Activated T-cell treated with anti-CD3 and anti-CD28 coated beads for 1 hour (primary cell): Measurements from ENCODE around the gene FRK.
"Not testable (repeated sequence)": the region's sequence is repeated elsewhere in the genome, so short reads cannot be mapped to it uniquely, and the experiment has no call there.

Source experiments
- DNase-seq: peaks from one replicate; pipeline ENCODE4 v3.0.0-alpha.2; 2020; ENCODE audit warnings: low read depth

The FRK gene, protein sequence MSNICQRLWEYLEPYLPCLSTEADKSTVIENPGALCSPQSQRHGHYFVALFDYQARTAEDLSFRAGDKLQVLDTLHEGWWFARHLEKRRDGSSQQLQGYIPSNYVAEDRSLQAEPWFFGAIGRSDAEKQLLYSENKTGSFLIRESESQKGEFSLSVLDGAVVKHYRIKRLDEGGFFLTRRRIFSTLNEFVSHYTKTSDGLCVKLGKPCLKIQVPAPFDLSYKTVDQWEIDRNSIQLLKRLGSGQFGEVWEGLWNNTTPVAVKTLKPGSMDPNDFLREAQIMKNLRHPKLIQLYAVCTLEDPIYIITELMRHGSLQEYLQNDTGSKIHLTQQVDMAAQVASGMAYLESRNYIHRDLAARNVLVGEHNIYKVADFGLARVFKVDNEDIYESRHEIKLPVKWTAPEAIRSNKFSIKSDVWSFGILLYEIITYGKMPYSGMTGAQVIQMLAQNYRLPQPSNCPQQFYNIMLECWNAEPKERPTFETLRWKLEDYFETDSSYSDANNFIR

DNA sequence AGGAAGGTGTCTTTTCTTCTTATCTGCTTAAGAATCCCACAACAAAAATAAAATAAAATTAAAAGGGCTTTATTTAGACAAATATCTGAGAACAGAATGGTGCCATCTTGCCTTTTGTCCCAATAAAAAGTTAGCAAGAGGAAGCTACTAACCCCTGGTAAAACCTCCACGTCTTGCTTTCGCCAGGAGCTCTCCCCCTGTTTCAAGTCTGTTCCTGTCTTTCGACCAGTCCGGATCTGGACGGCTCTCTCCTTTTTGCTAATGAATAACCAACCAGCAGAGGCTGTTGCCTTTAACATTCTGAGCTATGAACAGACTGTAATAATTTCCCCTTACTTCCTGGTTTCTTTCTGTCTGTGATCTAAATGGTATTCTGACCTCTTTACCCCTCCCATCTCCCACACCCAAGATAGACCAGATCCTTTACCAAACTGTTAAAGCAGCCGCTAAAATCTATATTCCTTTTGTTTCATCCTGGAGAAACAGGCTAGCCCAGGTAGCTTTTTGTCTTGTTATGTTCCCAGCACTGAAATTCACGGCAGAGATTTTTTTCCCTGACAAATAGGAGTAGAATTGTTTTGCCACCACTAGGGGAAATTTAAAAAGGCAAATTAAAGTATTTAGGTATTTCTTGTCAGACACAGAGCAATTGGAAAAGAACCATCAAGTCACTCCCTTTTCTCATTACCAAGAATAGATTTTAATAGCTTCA lies at the start of gene FRK:
FRK (minus strand) TSS at position 320 of the 712 bp plus-strand sequence. CDS start 580 bp downstream, outside the sequence.
- DNase-seq: no peak

DNA sequence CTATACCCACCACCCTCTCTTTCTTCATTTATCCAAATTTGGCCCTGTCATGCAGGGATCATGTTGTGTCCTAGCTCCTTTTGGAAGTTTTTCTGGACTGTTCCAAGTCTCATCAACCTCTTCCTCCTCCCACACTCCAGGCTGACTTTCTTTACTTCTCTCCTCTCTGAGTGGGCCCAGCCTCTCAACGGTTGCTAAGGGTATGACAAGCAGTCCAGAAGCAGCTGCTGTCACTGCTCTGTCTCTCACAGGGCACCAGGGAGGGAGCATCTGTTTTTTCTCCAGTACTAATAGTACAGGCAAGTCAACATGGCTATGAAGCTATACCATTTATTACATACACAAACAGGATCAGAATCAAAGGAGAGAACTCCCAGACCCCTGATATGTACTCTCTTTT lies 48.1 kb upstream of the FRK start:
- DNase-seq: no peak

DNA sequence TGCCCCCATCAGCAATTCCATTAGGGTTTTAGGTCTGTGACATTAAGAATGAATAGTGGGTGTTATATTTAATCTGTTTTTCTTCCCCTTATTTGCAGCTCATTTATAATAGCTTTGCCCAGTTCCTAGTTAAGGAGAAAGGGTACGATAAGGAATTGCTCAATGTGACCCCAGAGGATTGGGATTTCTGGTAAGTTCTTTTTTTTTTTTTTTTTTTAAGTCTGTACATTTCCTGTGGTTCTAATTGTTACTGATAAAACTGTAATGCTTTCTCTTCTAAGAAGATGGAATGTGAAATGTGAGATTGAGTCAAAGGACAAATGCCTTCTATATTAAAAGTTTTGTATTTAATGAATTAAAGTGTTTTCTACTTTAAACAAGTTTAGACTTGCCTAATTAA lies 45.5 kb upstream of the FRK start:
- DNase-seq: no peak

DNA sequence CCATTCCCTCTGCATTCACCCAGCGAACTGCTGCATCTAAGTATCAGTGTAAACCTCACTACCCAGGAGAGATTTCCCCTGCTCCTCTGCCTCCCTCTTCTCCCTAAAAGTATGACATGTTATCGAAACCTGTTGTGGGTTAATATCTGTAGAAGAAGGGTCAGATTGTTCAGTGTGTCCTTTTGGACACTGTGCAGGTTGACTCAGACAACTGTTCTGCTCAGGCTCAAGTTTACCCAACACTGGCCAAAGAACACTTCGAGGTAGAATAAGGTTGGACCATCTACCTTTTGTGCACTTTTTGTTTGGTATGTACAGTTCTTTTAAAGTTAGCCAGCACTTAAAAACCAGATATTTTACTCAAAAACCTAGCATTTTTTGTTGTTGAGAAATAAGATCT lies 44.6 kb upstream of the FRK start:
- DNase-seq: no peak

DNA sequence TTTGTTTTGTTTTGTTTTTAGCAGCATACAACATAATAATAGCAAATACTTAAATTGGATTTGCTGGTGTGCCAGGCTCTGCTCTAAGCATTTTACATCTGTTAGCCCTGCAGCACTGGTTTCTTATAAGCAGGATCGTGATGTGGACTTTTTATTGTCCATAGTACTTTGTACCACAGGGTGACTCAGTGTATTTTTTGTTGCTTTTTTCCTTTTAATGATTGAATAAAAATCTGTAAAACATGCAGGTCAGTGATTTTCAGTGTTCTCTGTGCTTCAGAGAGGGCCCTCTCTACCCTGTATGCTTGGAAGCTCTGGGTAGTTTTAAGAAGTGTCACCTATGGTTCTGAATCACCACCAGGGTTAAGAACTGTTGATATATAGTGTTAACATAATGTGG lies 43.9 kb upstream of the FRK start:
- DNase-seq: no peak

DNA sequence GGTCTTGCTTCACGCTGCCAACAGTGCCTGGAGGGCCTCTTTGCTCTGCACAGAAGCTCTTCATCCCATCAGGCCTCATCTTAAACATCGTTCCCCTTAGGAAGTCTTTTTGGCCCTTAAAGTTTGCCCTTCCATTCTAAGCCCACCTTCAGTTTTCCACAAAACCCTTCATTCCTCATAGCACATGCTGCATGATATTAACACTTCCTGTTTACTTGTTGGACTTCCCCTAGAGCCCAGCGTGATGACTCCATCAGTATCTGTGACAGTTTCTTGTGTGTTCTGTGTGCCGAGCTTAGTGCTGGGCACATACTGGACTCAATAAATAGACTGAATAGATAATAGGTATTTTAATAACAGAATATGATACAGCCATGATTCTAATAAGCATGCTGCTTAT lies 42.2 kb upstream of the FRK start:
- no peak for DNase-seq

DNA sequence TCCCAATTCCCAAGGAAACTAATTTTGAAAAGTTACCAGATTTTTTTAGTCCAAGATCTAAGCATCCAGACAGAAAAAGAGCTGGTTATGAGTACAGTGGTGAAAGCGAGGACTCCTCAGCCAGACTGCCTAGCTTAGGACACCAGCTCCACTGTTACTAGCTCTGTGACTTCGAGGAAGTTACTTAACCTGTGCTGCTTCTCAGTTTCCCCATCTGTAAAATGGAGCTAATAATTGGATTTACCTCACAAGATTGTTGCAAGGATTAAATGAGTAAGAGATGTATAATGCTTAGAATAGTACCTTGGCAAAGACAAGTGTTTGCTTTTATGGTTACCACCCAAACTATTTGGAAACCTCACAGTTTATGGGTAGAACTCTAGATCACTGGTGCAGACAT lies 41.1 kb upstream of the FRK start:
- no peak for DNase-seq

DNA sequence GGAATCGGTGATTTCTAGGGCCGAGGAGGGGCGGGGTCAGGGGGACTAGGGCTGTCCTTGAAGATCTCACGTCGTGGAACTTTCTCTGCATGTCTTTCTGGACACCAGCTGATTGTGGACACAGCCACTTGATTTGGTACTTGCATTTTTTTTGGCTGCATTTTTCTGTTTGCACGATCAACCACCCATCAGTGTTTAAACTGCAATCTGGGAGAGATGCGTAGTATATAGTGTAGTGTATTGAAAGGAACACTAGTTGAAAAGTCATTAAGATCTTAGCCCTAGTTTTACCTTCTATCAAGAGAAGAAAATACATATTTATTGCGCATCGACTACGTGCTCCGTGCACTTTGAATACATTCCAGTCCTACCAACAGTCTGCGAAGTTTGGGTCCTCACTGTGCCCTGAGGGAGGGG lies 40.6 kb upstream of the FRK start:
- no peak for DNase-seq

DNA sequence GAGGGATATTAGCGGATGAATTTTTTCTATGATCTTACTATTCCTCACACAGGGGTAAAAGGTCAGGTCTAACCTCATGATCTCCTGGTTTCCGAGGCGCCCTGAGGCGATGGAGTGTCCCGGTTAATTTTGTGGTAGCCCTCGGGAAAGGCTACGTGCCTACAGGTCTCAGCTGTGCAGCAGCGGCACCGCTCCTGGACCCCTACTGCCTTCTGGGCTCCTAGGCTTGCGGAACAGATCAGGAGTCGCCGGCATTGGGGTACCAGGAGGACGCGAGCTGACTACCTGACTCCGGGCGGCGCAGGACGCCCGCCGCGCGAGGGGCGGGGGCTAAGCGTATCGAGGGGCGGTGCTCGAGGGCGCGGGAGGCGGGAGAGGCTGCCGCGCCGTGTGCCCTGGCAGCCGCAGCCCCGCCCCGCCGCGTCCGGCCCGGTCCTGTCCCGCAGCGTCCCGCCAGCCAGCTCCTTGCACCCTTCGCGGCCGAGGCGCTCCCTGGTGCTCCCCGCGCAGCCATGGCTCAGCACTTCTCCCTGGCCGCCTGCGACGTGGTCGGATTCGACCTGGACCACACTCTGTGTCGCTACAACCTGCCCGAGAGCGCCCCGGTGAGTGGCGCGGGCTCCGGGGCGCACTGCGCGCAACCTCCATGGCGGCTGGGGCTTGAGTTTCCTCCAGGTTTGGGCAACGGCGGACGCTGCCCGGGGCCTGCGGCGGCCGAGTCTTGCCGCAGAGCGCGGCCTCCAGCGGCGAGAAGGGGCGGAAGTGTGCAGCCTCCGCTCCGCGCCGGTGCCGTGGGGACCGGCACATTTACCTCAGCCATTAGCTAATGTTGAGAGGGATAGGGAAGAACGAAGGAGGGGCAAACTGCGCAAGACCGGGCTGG lies 40.0 kb upstream of the FRK start, which contains the start of gene NT5DC1:
NT5DC1 (plus strand) TSS at position 435 of the 883 bp plus-strand sequence; CDS start at position 513, 78 bp downstream.
- DNase-seq: peak; percentile 77

DNA sequence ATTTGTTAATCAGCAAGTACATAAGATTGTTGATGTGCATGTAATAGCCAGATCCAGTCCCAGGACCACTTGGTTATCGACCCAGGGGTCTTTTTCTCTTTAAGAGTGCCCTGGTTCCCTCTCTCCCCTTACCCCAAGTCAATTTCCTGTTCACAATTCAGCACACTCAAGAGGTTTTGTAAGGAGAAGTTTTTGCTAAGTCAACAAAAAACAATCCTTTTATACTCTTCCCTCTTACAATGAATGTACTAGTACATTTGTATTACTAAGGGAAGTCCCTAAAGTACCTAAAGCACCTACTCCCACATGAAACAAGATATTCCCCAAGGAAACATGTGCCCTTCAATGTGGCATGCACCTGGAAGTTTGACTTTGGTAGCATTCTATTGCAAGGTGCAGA lies 38.3 kb upstream of the FRK start:
- DNase-seq: no peak

DNA sequence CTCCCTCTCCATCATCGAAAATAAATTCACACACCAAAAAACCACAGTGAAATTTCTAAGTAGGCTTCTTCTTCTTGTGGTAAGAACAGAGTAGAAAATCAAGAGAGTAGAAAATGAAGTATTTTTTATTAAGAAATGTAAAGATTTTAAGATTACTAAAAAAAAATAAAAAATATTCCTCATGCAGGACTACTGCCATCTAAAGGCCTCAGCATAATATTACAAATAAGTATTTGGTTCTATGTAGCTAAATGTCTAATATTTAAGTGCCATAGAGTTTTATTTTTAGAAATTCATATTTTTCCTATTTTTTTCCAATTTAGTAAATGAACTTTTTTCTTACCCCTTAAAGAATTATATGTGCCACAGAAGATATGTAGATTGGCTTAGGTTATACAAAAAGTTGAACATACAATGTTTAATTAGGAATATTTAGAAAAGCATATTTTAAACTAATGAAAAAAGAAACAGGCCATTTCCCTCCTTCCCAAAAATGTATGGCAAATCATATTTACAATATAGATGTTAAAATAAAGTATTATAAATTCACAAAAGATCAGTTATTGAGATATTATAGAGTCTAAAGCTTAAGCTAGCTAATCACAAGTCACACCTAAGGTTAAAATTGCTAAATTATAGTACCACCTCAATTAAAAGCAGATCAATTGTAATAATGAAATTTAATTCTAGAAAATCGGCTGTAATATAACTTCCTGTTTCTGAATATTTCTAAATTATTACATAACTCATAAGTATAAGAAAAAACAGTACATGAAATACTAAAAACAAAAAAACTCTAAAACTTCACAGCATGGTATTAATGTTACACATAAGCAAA lies 36.5 kb upstream of the FRK start:
- DNase-seq: no peak

DNA sequence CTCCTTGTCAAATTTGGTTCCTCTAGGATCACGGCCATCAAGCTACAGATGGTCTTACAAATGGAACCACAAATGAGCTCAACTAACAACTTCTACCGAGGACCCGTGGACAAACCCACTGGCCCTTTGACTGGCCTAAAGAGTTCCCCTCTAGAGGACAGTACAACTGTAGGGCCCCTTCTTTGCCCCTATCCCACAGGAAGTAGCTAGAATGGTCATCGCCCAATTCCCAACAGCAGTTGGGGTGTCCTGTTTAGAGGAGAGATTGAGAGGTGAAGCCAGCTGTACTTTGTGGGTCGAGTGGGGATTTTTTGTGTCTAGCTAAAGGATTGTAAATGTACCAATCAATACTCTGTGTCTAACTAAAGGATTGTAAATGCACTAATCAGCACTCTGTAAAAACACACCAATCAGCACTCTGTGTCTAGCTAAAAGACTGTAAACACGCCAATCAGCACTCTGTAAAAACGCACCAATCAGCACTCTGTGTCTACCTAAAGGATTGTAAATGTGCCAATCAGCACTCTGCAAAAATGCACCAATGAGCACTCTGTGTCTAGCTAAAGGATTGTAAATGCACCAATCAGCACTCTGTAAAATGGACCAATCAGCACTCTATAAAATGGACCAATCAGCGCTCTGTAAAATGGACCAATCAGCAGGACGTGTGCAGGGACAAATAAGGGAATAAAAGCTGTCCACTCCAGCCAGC lies 35.5 kb upstream of the FRK start:
- not testable (repeated sequence) for DNase-seq

DNA sequence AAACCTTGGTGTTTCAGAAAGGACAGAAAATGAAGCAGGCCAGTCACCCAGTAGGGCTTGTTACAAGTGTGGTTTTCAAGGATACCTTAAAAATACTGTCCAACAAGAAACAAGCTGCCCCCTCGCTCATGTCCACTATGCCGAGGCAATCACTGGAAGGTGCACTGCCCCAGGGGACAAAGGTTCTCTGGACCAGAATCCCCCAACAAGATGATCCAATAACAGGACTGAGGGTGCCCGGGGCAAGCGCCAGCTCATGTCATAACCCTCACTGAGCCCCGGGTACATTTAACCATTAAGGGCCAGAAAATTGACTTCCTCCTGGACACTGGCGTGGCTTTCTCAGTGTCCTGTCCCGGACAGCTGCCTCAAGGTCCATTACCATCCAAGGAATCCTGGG lies 33.4 kb upstream of the FRK start:
- no peak for DNase-seq

DNA sequence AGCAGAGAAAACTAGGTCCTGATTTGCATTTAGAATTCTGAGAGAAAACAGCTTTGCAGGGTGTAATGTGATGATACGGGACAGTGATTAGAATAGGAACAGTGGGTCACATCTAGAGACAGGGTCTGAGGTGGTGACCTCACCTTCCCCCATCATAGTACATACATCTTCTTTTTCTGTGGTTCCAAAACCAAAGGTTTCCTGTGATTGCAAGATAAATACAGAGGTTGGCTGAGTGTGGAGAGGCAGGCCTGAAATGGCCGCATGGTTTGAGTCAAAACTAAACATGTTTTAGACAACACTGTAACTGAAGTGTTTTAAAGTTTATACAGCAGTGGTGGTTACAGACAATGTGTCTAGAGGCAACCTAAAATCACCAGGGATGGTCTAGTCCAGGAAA lies 29.6 kb upstream of the FRK start:
- no peak for DNase-seq

DNA sequence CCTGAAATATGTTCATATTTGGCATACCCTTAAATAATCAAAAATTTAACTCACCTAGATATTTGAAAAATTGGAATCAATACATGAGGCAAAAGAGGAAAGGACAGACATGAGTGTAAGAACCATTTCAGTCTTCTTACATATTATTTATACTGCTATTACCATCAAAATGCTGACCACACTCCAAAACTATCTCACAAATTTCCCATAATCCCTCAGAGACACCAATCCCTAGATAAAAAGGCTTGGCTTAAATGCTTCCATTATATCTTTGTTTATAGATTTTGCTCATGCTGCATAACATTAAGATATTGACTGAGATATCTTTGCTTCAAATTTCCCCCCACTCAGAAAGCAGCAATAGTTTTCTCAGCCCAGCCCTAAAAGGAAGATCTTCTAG lies 28.3 kb upstream of the FRK start:
- no peak for DNase-seq

DNA sequence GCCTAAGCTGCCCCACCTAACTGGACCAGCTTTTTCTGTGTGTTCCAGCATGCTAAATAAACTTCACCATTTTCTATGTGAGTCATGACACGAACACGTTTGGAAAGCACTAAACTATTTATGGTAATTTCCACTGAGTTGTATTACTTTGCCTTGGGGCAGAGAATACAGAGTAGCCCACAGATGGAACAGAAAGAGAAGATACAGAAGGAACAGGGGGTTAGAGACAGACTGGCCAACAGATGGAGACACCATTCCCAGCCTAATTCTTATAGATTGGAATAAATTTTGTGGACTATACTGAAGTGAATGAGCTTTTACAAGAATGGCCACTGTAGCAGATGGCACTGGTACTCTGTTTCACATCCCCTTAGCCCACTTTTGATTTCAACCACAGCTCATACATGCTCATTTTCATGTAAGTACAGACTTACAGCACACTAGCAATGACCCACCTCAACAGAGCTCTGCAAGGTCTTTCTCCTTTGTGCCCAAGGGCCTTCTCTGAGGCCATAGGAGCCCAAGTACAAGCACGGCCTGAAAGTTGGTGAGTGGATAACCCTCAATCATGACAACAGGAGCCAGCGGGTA lies 26.8 kb upstream of the FRK start:
- DNase-seq: no peak

DNA sequence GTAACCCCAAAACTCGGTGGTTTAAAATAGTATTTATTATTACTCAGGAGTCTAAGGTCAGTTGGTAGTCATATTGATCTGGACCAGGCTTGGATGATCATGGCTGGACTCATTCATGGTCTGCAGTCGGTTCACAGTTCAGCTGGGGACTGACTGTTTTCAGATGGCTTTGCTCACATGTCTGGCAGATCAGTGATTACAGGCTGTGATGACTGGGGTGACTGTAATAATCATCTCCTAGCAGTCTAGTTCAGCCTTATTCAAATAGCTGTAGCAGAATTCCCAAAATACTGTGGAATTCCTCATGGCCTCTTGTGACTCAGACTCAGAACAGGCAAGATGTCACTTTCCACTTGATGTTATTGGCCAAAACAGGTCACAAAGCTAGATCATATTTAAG lies 23.6 kb upstream of the FRK start:
- no peak for DNase-seq

DNA sequence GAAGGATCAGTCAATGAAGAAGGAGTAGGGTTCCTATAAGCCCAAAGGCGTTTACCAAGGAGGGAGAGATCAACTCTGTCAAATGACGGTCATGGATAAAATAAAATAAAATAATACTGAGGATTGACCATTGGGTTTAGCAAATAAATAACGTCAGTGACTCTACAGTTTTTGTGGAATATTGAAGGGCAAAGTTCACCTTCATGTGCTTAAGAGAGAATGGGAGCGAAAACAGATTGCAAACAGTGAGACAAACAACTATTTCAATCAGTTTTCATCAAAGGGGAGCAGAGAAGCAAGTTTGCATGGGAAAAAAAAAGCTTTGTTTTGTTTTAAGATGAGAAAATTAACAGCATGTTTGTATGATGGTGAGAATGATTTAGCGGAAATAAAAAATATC lies 22.4 kb upstream of the FRK start:
- DNase-seq: no peak

DNA sequence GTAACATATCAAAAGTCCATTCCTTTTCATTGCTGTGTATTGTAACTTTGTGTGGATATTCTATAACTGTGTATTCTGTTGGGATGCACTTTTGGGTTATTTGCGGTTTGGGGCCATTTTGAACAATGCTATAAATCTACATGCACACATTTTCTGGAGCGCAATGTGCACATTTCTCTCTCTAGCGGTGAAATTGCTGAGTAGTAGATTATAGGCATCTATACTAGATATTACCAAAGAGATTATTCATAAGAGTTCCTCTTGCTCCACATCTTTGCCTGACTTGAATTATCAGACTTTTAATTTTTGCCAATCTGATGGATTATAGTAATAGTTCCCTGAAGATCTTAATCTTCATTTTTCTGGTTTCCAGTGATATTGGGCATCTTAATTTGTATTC lies 18.3 kb upstream of the FRK start:
- DNase-seq: no peak

DNA sequence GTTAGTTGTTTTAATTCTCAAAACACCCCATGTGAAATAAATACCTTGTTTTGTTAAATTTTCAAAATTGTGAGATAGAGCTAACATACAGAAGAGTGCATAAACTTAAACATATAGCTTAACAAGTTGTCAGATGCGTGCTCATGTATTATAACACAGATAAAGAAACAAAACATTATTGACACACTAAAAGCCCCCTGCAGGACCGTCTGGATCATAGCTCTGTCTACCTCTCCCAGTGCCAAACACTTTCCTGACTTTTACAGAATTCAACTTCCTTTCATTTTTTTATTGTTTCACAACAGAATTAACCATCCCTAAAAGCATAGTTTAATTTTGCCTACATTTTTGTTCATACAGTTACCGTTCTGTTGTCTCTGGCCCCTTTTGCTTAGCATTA lies 17.8 kb upstream of the FRK start:
- no peak for DNase-seq
